GM12872 (cell line): ENCODE measurements around the gene UBXN11.

Experiments used
- CTCF ChIP-seq: IDR thresholded peaks from 3 replicates; pipeline ENCODE4 v1.5.1; 2011; ENCODE audit warnings: low read depth, mild to moderate bottlenecking, low read length, moderate library complexity; ENCODE audit not compliant: insufficient read depth

Gene UBXN11

GRCh38 chr1:26345718-26346117 is 39.3 kb upstream of the UBXN11 start:
- TF ChIP-seq CTCF: no peak

GRCh38 chr1:26344147-26344920 is 37.9 kb upstream of the UBXN11 start:
- TF ChIP-seq CTCF: no peak

GRCh38 chr1:26340047-26340481 is 33.6 kb upstream of the UBXN11 start:
- no peak for TF ChIP-seq CTCF

- TF ChIP-seq CTCF: no peak
These were observed 32.2 kb upstream of the UBXN11 start for GRCh38 chr1:26338670-26339069.

- no peak for TF ChIP-seq CTCF
These were observed 31.2 kb upstream of the UBXN11 start for GRCh38 chr1:26337625-26338024.

- TF ChIP-seq CTCF: no peak
These were observed 30.7 kb upstream of the UBXN11 start for GRCh38 chr1:26337206-26337535.

- TF ChIP-seq CTCF: no peak
These were observed 30.2 kb upstream of the UBXN11 start for GRCh38 chr1:26336477-26337205.
